ENCODE data around the gene RECQL5.

GRCh38 chr17:75632428-75632827, 34.5 kb downstream of the RECQL5 start:
- TF ChIP-seq POLR2A (IDR thresholded peaks at IDR 0.05) = no peak
- no peak for TF ChIP-seq CTCF (IDR thresholded peaks at IDR 0.05)

Measured in tibial nerve (tissue), 3 donors.